Measurements from ENCODE around the gene ZNF710.

The ZNF710 gene

GRCh38 chr15:90038632-90039095 lies 37.5 kb downstream of the ZNF710 start:
- DNase-seq = no peak

- no peak for DNase-seq
These were observed 38.9 kb downstream of the ZNF710 start for GRCh38 chr15:90039996-90040395.

GRCh38 chr15:90040618-90041017 lies 39.5 kb downstream of the ZNF710 start:
- DNase-seq = no peak

- no peak for DNase-seq
These were observed 41.2 kb downstream of the ZNF710 start for GRCh38 chr15:90042356-90042755.

DNA sequence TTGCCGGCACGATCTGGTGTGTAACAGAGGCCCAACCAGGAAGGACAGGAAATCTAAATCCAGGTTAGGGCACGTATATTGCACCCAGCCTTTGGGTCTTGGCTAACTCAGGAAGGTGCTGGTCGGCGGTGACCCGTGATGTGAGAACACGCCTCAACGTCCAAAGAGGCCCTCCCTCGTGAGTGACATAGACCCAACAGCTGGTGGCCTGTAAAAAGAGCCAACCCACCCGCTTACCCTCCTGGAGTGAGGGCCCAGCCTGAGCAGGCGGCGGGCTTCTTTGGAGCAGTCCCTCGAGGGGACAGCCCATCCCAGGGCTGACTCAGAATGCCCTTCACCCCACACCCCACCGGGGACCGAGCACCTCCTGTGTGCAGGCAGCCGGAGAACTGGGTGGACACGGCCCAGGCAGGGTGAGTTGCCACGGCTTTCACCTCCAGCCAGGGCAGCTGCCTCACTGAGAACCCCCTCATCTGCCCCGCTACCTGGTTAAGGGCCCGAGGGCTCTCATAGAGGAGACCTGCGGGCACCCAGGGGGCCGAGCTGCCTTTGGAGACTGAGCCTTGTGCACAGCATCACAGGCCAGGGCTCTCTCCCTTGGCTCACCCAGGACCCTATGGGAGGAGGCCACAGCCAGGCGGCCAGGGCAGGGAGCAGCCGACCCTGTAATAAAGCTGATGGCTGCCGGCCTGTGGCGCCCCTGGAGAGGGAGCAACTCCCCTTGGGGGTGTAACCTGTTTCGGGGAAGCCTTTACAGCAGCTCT lies 41.8 kb downstream of the ZNF710 start:
- DNase-seq = no peak

GRCh38 chr15:90043530-90044010 lies 42.4 kb downstream of the ZNF710 start:
- DNase-seq = no peak

- no peak for DNase-seq
These were observed 43.1 kb downstream of the ZNF710 start for GRCh38 chr15:90044191-90044590.

DNA sequence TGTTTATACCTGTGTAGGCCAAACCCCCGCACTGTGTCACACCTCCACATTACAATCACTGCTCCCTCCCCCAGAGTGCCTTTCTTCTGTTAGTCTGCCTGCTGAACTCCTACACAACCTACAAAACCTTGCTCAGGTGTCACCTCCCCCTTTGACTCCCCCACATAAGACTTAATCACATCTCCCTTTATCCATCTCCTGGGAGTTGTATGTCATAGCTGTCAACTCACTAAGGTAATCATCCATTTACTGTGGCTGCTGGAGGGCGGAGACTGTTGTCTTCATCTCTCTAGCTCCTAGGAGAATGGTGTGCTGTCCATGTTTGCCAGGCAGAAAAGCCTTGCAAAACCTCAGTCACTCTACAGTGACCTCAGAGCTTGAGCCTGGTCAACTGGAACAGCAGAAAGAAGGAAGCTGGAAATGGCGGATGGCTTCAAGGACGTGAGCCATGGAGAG lies 43.8 kb downstream of the ZNF710 start:
- DNase-seq = no peak

DNA sequence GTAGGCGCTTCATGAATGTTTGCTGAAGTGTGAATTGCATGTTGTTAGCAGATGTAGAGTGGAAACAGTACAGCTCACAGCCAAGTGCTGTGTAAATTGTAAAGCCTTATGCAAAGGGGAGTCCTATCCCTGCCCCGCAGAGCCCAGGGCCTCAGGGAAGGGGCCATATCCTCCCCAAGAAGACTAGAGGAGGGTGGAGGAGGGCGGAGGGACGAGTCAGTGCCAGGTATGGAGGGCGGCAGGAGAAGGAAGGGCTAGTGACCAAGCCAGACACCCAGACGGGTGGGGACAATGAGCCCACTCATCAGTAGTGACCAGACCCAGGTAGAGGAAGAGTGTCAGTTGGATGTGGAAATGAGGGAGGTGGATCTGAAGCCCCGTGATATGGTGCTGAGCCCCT lies 45.2 kb downstream of the ZNF710 start:
- DNase-seq = no peak

- DNase-seq = no peak
These were observed 45.8 kb downstream of the ZNF710 start for GRCh38 chr15:90046911-90047392.

- no peak for DNase-seq
These were observed 46.9 kb downstream of the ZNF710 start for GRCh38 chr15:90047956-90048575.

- no peak for DNase-seq
These were observed 47.9 kb downstream of the ZNF710 start for GRCh38 chr15:90049030-90049429.

DNA sequence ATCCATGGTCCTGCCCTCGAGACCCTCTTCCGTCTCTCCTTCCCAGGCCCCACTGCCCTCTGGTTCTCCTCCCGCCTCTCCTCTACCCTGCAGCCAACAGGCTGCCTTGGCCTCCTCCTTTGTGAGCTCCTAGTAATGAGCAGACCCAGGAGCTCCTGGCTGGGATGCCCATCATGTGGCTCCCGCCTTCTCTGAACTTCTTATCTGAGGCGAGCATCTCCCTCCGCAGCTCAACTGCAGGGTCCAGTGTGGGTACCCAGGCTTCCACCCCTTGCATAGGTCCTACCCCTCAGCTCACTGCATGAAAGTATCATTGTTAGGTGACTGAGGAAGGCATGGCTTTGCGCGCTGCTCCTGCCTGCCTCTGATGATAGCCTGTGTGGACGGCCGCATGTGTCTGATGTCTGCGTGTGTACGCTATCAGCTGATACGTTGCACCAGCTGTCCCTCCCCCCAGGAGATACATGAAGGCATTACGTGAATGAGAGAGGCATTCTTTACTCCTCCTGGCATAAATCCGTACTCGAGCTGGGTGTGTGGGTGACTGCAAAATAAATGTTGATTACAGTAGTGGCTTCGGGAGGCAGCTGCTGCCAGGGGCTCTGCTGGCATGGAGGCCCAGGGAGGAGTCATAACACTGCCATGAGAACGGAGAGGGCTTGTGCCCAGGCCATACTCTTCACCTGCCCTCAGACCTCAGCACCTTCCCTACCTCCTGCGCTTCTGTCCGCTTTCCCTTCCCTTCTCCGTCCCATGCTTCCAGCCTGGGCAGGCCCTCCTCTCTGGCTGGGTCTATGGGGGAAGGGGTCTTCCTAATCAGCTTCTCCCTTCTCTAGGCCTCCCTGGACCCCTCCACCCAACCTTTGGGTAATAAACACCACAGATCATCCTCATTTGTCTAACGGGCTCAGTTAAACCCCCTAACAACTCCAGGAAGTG lies 48.8 kb downstream of the ZNF710 start:
- DNase-seq = no peak

DNA sequence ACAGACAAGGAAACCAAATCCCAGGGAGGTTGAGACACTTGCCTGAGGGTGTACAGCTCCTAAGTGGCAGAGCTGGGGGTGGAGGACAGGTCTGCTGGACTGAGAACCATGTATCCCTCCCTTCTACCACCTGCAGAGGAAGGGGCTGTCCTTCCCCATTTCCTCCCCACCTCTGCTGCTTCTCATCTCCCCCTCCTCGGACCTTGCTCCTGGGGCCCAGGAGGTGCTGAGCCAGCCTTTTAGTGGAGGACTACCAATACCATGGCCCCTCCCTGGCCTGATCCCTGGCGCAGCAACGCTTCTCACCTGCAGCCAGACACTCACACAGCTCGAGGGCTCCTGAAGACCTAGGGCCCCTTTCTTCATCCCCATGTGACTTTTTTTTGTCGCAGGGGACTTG lies 50.8 kb downstream of the ZNF710 start:
- no peak for DNase-seq

DNA sequence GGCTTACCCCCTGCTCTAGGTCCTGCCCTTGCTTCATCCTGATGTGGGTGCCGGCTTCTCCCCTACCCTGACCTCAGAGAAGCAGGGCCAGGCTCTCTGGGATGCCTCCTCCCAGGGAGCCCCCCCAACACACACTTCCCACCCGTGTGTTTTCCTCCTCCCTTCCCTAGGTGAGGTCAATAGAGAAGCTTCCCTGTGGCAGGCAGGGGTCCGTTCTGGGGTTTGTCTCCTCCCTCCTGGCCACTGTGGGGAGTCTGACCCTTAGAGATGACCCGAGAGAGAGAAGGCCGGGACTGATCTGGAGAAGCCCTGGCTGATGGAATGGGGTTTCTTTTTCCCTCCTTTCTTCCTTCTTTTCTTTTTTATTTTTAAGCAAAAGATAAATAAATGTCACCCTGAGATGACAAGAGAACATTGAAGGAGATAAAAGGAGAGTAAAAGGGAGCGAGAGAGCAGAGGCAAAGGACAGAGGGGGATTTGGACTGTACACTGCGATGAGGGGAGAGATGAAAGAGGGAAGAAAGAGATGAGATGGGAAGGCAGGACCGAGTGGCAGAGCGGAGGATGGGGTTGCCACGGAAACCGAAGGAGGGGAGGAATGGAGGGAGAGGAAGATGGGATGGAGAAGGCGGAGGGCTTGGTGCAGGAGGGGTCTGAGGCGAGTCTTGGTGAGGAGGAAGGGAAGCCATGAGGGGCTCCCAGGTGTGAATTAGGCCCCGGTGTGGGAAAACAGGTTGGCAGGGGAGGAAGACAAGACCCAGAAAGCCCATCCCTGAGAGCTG lies 52.8 kb downstream of the ZNF710 start:
- no peak for DNase-seq

DNA sequence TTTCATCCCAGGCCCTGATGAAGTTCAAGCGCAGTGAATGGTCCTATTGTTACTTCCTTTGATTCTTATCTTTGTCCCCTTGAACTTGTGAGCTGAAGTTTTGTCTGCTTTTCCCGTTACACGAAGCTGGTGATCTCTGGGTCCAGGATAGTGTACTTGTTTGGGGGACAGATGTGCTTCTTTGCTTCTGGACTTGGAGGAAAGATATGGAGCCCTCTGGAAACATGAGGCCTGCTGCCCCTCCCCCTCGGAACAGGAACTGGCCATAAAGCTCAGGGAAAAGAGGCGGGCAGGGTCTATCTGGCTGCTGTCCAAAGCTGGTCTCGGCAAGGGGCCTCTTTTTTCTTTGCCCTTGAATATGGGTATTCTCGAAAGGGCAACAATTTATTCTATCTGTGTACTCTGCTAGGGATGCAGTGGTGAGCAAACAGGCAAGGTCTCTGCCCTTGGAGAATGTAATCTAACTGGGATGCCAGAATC lies 53.5 kb downstream of the ZNF710 start:
- no peak for DNase-seq

DNA sequence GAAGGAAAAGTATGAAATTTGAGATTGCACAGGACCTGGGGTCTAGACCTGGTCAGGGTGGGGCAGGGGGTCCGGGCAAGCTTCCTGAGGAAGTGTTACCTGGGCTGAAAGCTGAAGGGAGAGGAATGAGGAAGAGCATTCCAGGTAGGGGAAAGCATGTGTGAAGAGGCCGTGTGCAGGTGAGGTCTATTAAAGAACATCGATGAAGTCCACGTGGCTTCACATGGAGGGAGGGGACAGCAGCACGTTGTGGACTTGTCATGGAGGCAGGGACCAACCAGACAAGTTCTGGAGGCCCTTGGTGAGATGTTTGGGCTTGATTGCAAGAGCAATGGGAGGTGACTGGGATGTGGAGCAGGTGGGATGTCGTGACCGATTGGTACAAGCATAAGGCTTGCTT lies 54.1 kb downstream of the ZNF710 start:
- DNase-seq = no peak

DNA sequence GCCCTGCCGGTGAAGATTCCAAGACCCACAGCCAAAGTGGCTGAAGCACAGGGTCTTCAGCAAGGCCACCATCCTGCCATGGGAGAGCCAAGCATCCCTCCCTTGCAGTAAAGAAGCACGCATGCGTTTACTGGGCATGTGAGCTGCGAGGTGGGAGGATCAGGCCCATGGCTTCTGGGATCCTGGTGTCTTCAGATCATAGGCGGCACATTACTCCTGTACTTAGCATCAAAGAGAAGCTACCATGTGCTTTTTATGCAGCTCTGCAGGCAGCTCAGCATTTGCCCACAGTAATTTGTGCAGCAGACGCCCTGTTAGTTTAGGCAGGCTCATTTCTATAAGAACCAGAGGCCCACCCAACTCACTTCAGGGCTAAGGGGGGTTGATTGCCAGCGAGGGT lies 55.4 kb downstream of the ZNF710 start:
- DNase-seq = no peak

GRCh38 chr15:90058308-90058707 lies 57.2 kb downstream of the ZNF710 start:
- no peak for DNase-seq

DNA sequence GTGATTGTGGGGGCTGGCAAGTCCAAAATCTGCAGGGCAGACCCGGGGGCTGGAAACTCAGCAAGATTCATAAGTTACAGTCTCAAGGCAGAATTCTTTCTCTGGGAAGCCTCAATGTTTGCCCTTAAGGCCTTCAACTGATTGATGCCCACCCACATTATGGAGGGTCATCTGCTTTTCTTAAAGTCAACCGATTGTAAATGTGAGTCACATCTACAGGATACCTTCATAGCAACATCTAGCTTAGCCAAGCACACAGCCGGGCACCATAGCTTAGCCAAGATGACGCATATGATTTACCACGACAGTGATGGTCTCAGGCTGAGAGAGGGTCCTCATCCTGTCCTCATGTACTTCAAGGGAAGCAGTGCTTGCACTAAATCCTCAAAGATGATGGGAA lies 57.7 kb downstream of the ZNF710 start:
- DNase-seq = no peak

DNA sequence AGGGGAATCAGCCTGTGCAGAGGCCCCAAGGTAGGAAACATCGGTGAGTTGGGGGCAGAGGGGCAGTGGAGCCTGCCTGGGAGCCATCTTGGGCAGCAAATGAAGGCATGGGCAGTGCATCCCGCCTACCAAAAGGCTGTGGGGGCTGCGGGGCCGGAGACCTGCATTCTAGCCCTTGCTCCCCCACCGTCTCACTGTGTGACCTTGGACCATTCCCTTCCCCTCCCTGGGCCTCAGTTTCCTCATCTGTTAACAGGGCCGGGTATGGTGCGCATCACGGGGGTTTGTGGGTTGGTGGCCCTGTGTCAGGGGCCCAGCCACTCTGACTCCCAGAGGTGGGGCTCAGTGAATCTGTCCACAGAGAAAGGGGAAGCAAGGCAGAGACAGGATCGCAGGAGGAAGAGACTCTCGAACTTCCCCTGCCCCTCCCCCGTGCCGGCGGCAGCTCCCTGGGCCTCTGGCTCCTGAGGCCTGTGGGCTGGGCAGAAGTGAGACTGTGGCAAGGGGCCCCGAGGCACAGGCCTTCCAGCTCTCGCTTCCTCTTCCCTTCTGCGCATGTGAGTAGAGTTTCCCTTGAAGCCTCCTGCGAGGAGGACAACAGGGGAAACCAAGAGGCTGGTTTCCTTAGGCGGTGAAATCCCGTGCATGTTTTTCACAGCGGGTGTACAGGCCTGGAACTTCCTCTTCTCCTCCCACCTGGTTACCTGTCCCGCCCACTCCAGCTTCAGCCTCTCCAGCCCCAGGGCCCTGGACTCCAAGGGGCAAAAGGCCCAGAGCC lies 58.3 kb downstream of the ZNF710 start:
- no peak for DNase-seq
